GM18517 (cell line): ENCODE data around the gene ELL.

ENCODE experiments used
- ATAC-seq: cut with Tn5 transposase; IDR thresholded peaks from one replicate; pipeline ENCODE4 v1.9.1; 2021; ENCODE audit warnings: mild to moderate bottlenecking, moderate library complexity; ENCODE audit not compliant: unreplicated experiment

Gene ELL

GRCh38 chr19:18424890-18425514 is 96.9 kb downstream of the ELL start:
- no peak for ATAC-seq

GRCh38 chr19:18424122-18424889 is 97.6 kb downstream of the ELL start:
- no peak for ATAC-seq

GRCh38 chr19:18423258-18424020 is 98.4 kb downstream of the ELL start:
- ATAC-seq: no peak

GRCh38 chr19:18422530-18423191 is 99.2 kb downstream of the ELL start:
- no peak for ATAC-seq

GRCh38 chr19:18421371-18421959 is 100.4 kb downstream of the ELL start:
- no peak for ATAC-seq

- ATAC-seq: no peak
Measured at GRCh38 chr19:18420930-18421329, 100.9 kb downstream of the ELL start.

GRCh38 chr19:18419699-18420460 is 102.0 kb downstream of the ELL start:
- no peak for ATAC-seq

GRCh38 chr19:18419195-18419698 is 102.6 kb downstream of the ELL start, which contains the start of gene SSBP4:
Gene SSBP4 (plus strand): TSS chr19:18419398. CDS start chr19:18419649, 251 bp downstream.
- peak; percentile 47 for ATAC-seq

GRCh38 chr19:18418483-18419194 is 103.2 kb downstream of the ELL start:
- no peak for ATAC-seq

- no peak for ATAC-seq
Measured at GRCh38 chr19:18418029-18418482, 103.8 kb downstream of the ELL start.

- ATAC-seq: no peak
Measured at GRCh38 chr19:18417250-18418028, 104.4 kb downstream of the ELL start.

GRCh38 chr19:18416778-18417249 is 105.1 kb downstream of the ELL start:
- ATAC-seq: no peak

- ATAC-seq: no peak
Measured at GRCh38 chr19:18415178-18415867, 106.5 kb downstream of the ELL start.

GRCh38 chr19:18414504-18415177 is 107.2 kb downstream of the ELL start:
- ATAC-seq: no peak

GRCh38 chr19:18412610-18413239 is 109.1 kb downstream of the ELL start:
- ATAC-seq: no peak

- no peak for ATAC-seq
Measured at GRCh38 chr19:18408053-18408476, 113.8 kb downstream of the ELL start.

GRCh38 chr19:18406749-18407148 is 115.1 kb downstream of the ELL start:
- no peak for ATAC-seq
